ENCODE data around the gene MRPL52.

DNA sequence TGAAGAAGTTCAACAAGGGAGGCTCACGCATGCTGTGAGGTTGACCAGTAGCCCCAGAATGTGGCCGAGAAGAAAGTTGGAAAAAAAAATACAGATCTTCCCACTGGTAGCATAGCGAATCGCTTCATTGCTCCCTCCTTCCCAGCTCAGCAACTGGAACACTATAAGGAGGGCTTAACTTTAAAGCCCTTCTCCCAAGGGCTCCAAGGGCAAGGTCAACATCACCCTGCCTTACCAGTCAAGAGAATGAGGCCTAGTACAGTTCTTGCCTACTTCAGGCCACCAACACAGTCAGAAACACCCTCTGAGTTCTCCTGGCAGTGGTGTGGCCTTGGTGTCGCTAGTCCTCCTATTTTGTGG lies 48.8 kb upstream of the MRPL52 start:
- TF ChIP-seq, protein P1, sequence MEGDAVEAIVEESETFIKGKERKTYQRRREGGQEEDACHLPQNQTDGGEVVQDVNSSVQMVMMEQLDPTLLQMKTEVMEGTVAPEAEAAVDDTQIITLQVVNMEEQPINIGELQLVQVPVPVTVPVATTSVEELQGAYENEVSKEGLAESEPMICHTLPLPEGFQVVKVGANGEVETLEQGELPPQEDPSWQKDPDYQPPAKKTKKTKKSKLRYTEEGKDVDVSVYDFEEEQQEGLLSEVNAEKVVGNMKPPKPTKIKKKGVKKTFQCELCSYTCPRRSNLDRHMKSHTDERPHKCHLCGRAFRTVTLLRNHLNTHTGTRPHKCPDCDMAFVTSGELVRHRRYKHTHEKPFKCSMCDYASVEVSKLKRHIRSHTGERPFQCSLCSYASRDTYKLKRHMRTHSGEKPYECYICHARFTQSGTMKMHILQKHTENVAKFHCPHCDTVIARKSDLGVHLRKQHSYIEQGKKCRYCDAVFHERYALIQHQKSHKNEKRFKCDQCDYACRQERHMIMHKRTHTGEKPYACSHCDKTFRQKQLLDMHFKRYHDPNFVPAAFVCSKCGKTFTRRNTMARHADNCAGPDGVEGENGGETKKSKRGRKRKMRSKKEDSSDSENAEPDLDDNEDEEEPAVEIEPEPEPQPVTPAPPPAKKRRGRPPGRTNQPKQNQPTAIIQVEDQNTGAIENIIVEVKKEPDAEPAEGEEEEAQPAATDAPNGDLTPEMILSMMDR (IDR thresholded peaks at IDR 0.05): no peak
- no peak for TF ChIP-seq POLR2A (IDR thresholded peaks at IDR 0.05)

Measured in stomach (tissue), 4 donors.